ENCODE data around the gene RBMS1. TPM values are rescaled to one million over a fixed set of nuclear protein-coding genes. Genes with fewer than 3 reads are reported as not detected.
A peak's percentile ranks its signal among the peaks of the same experiment; 100 is the strongest.

RBMS1 gene
- total and polyA plus RNA-seq, 2 of the 13 experiments (the other 11 are each of a cell fraction or from before 2014, with no cell fraction given), result 55.5 to 110 TPM

DNA sequence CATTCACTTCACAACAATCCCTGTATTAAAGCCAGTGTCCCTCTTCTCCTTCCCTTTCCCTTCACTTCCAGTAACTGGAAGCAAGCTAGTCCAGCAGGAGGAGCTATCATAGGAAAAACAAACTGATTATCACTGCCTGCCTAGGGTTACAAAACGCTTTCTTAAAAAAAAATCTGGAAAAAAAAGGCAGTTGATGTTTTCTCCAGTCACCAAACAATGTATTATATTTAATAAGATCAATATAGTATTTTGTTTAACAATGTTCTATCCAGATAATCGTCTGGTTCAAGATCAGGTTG is 214.8 kb downstream of the RBMS1 start:
- Histone ChIP-seq H4K20me1 (ENCODE audit: insufficient read depth, low read length) (no peaks in the 10 kb centered on the region), H3K4me1 (ENCODE audit: insufficient read depth, low read length) (peaks cover 13% of the 10 kb centered on the region), H3K27me3 (ENCODE audit: control insufficient read depth in 1 of 2, insufficient read depth in 2 of 2, low read length in 2 of 2) (no peaks in the 10 kb centered on the region), H3K9ac (ENCODE audit: insufficient read depth, low read depth, low read length) (no peak overlapping the region), H3K79me2 (ENCODE audit: insufficient read depth, low read length) (no peaks in the 10 kb centered on the region), H3K36me3 (replicated peaks in 1 of 2; ENCODE audit: control insufficient read depth in 1 of 2, insufficient read depth in 2 of 2, low read length in 2 of 2) (peaks cover 16 to 44% of the 10 kb centered on the region in 2 experiments), H3K27ac (ENCODE audit: extremely low read length, insufficient read depth, low read length) (no peak overlapping the region), H3K4me2 (ENCODE audit: low read depth, low read length) (no peak overlapping the region), H2AFZ (ENCODE audit: low read length) (no peak overlapping the region), H3K4me3 (replicated peaks in 1 of 3; ENCODE audit: insufficient read depth in 1 of 3, low read depth in 2 of 3, low read length in 3 of 3) (no peak overlapping the region), H3K9me3 (ENCODE audit: low read length) (no peaks in the 10 kb centered on the region)
- FAIRE-seq (no peak), ATAC-seq (peak; percentile 70), DNase-seq (ENCODE audit: low spot score) (peak; percentile 15)
- CTCF ChIA-PET (ENCODE audit: low intra/inter-chr PET ratio, low total read pairs), result no interaction called here
- POLR2A ChIA-PET, result interaction anchor here (0.9 kb wide), 1 partner anchor 9 kb away, joined by 3 read pairs; no protein-coding TSS in a partner anchor
- in situ Hi-C loops (cut with HindIII; ENCODE audit: extremely low pct_ligation_motif_present, low pct_unique_long_range_greater_than_20kb), result no loop called here
- 48% methylated on average over 2 of the region's 2 CpGs for WGBS (ENCODE audit: low lambda C conversion rate)
- BruUV-seq (replicated peaks), result no TSS peak
- intact Hi-C loops (cut with micrococcal nuclease; ENCODE audit: unreplicated experiment), result loop anchor here (1.0 kb wide), 1 partner anchor 640 kb away; no protein-coding TSS in a partner anchor
- TF ChIP-seq FOSL1 (CRISPR knock-in tag; IDR thresholded peaks at IDR 0.05; ENCODE audit: borderline replicate concordance), result no peak
- TF ChIP-seq RARA (CRISPR knock-in tag; IDR thresholded peaks at IDR 0.05), result no peak
- peak; percentile 41; the same call in 1 of the 2 replicates for TF ChIP-seq STAG1 (CRISPR knock-in tag; IDR thresholded peaks at IDR 0.05)
- no peak for TF ChIP-seq HHEX (CRISPR knock-in tag; IDR thresholded peaks at IDR 0.05)
- no peak for TF ChIP-seq KDM4B (CRISPR knock-in tag; IDR thresholded peaks at IDR 0.05)
- TF ChIP-seq, protein P1, sequence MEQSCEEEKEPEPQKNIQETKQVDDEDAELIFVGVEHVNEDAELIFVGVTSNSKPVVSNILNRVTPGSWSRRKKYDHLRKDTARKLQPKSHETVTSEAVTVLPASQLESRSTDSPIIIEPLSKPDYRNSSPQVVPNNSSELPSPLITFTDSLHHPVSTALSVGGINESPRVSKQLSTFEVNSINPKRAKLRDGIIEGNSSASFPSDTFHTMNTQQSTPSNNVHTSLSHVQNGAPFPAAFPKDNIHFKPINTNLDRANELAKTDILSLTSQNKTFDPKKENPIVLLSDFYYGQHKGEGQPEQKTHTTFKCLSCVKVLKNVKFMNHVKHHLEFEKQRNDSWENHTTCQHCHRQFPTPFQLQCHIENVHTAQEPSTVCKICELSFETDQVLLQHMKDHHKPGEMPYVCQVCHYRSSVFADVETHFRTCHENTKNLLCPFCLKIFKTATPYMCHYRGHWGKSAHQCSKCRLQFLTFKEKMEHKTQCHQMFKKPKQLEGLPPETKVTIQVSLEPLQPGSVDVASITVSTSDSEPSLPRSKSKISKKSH (CRISPR knock-in tag; IDR thresholded peaks at IDR 0.05; ENCODE audit: borderline replicate concordance), result no peak
- TF ChIP-seq, protein P2, sequence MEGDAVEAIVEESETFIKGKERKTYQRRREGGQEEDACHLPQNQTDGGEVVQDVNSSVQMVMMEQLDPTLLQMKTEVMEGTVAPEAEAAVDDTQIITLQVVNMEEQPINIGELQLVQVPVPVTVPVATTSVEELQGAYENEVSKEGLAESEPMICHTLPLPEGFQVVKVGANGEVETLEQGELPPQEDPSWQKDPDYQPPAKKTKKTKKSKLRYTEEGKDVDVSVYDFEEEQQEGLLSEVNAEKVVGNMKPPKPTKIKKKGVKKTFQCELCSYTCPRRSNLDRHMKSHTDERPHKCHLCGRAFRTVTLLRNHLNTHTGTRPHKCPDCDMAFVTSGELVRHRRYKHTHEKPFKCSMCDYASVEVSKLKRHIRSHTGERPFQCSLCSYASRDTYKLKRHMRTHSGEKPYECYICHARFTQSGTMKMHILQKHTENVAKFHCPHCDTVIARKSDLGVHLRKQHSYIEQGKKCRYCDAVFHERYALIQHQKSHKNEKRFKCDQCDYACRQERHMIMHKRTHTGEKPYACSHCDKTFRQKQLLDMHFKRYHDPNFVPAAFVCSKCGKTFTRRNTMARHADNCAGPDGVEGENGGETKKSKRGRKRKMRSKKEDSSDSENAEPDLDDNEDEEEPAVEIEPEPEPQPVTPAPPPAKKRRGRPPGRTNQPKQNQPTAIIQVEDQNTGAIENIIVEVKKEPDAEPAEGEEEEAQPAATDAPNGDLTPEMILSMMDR (CRISPR knock-in tag; IDR thresholded peaks at IDR 0.05), result peak; percentile 41

Data from HepG2 (cell line).